GM19351 (cell line): ENCODE data around the gene CNR2.
A peak's percentile ranks its signal among the peaks of the same experiment; 100 is the strongest.
"Not testable (repeated sequence)": the region's sequence is repeated elsewhere in the genome, so short reads cannot be mapped to it uniquely, and the experiment has no call there.

Experiments used
- ATAC-seq: cut with Tn5 transposase; IDR thresholded peaks from one replicate; pipeline ENCODE4 v1.9.1; 2021; ENCODE audit warnings: mild to moderate bottlenecking, moderate library complexity; ENCODE audit not compliant: unreplicated experiment

Gene CNR2

GRCh38 chr1:23838401-23838866 is 74.7 kb downstream of the CNR2 start:
- peak; percentile 54 for ATAC-seq

GRCh38 chr1:23837908-23838307 is 75.3 kb downstream of the CNR2 start:
- no peak for ATAC-seq

DNA sequence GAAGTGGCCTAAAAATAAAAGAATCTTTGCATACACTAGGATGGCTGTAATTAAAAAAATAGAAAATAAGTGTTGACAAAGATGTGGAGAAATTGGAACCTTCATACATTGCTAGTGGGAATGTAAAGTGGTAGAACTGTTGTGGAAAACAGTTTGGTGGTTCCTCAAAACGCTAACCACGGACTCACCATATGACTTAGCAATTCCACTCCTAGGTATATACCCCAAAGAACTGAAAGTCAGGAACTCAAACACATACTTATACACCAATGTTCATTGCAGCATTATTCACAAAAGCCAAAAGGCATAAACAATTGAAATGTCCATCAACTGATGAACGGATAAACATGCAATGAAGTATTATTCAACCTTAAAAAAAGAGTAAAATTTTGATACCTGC is 77.1 kb downstream of the CNR2 start:
- ATAC-seq, result no peak

DNA sequence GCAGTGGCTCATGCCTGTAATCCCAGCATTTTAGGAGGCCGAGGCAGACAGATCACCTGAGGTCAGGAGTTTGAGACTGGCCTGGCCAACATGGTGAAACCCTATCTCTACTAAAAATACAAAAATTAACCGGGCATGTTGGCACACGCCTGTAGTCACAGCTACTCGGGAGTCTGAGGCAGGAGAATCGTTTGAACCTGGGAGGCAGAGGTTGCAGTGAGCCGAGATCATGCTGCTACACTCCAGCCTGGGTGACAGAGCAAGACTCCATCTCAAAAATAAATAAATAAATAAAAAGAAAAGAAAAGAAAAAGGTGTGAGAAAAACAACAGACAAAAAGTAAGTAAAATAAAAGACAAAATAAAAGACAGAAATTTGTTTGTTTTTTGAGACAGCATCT is 79.0 kb downstream of the CNR2 start:
- ATAC-seq, result not testable (repeated sequence)

DNA sequence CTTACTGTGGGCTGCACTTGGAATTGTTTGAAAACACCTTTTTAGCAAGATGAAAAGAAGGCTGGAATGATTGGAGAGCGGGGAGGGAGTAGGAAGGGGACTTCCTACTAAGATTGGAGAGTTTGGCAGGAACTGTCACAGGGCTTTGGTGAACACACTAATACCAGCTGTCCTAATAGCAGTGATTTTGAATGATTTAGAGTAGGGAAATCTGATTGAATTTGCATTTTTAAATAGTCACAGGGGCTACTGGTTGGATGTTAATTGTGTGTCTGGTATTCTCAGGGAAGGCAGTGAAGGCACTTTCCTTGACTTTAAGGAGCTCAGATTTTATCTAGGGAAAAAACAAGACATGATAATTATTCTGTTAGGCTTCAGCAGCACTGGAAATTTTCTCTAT is 85.4 kb downstream of the CNR2 start:
- ATAC-seq, result no peak

DNA sequence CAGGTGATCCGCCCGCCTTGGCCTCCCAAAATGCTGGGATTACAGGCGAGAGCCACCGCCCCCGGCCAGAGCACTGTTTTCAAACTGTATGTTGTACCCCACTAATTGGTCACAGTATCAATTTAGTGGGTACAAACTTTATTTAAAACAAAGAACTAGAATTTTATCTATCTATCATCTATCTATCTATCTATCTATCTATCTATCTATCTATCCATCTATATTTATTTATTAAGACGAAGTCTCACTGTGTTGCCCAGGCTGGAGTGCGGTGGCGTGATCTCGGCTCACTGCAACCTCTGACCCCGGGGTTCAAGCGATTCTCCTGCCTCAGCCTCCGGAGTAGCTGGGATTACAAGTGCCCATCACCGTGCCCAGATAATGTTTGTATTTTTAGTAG is 86.6 kb downstream of the CNR2 start:
- ATAC-seq, result not testable (repeated sequence)

DNA sequence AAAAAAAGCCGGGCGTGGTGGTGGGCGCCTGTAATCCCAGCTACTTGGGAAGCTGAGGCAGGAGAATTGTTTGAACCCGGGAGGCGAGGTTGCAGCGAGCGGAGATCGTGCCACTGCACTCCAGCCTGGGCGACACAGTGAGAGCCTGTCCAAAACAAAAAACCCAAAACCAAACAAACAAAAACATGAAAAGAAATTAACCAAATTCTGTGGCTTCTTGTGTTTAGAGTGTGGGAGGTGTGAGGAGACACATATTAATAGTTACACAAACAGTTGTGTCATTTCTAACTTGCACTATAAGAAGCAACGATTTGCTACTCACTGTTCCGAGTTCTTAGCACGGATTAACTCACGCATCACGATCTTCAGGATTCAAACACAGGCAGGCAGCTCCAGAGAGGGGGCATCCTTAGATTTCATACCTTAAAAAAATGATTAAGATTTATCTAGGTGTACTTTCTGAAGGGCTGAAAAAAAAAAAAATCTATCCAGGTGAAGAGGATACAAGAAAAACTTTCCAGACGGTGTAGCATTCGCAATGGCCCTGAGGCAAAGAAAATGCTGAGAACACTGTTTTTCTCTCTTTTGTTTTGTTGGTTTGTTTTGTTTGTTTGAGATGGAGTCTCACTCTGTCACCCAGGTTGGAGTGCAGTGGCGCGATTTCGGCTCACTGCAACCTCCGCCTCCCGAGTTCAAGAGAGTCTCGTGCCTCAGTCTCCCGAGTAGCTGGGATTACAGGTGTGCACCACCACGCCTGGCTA is 87.2 kb downstream of the CNR2 start:
- ATAC-seq, result no peak

- peak; percentile 81 for ATAC-seq
Observed at GRCh38 chr1:23825076-23825761, 87.9 kb downstream of the CNR2 start, which contains the start of gene HMGCL. Gene HMGCL (minus strand): TSS chr1:23825429. CDS start chr1:23825415, 14 bp downstream.

- ATAC-seq, result no peak
Observed at GRCh38 chr1:23824711-23825075, 88.5 kb downstream of the CNR2 start.

DNA sequence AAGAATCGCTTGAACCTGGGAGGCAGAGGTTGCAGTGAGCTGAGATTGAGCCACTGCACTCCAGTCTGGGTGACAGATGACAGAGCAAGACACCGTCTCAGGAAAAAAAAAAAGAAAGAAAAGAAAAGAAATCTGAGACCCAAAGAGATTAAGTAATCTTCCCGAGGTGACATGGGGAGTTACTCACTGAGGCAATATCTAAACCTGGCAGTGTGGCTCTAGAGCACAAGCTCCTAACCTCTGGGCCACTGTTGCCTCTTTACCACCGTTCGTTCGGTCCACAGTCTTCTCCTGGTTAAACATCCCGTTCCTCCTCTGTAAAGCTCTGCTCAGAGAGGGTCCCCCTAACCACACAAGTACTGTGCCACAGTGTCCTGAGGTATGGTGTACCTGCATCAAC is 89.4 kb downstream of the CNR2 start:
- ATAC-seq, result no peak
